Right lobe of liver (tissue), 6 donors: Measurements from ENCODE around the gene MED12L. TPM values are rescaled to one million over a fixed set of nuclear protein-coding genes. Genes with fewer than 3 reads are reported as not detected.

Experiments
- ATAC-seq, 4 donors: fragments of 200-7000 bp; cut with Tn5 transposase; one replicate each; pipeline ENCODE4 v1.9.1; 2020; ENCODE audit warnings: mild to moderate bottlenecking in 4 of 4, moderate library complexity in 4 of 4
- DNase-seq, 3 donors: peaks; one replicate each; pipeline ENCODE4 v3.0.0-alpha.2; 2020
- H3K27ac ChIP-seq, 3 donors: fragments of 200-600 bp; one replicate each; pipeline ENCODE4 v1.8.0; 2022
- H3K27me3 ChIP-seq, 2 donors: fragments of 200-600 bp; one replicate each; pipeline ENCODE4 v1.8.0; 2022
- H3K36me3 ChIP-seq, 4 donors: fragments of 200-600 bp; sonication (generic) in 1 of 4; one replicate each; pipeline versions ENCODE4 v1.5.1 to v1.8.0; 2017 to 2022; ENCODE audit warnings: control low read depth in 1 of 4
- H3K4me1 ChIP-seq, 4 donors: fragments of 200-600 bp; sonication (generic) in 1 of 4; one replicate each; pipeline versions ENCODE4 v1.5.1 to v1.8.0; 2017 to 2022; ENCODE audit warnings: control low read depth in 1 of 4
- H3K4me3 ChIP-seq, 3 donors: fragments of 200-600 bp; one replicate each; pipeline ENCODE4 v1.8.0; 2022
- H3K9me3 ChIP-seq, 4 donors: fragments of 200-600 bp; sonication (generic) in 1 of 4; one replicate each; pipeline versions ENCODE4 v1.5.1 to v1.8.0; 2017 to 2022; ENCODE audit warnings: control low read depth in 1 of 4
- POLR2A ChIP-seq: fragments of 450-650 bp; IDR thresholded peaks from one replicate; pipeline ENCODE4 v1.6.1; 2017; ENCODE audit warnings: antibody characterized with exemption, mild to moderate bottlenecking
- WGBS: methylation state at CpG from one replicate; pipeline ENCODE4 v1.1.6; 2018; ENCODE audit warnings: low coverage, low lambda C conversion rate; ENCODE audit not compliant: insufficient coverage; ENCODE audit errors: missing lambda C conversion rate; 5-methylcytosine and 5-hydroxymethylcytosine counted together
- intact Hi-C, 2 donors: fragments of 100-400 bp; cut with DNase I; formaldehyde crosslinking; loops; one replicate each; pipeline versions ENCODE4 v1.11.2 to v1.14.1; 2022
- total RNA-seq, 6 experiments: library from RNA; depleted of rRNA in 2 of 6; stranded (reverse); fragments of >200 nt in 2 of 6; fragmentation: NEBNext Ultra II Directional in 3 of 6; extraction: Animal tissue kit (Norgen Biotek cat#: 25700) in 3 of 6; gene quantifications; one replicate each; pipeline versions ENCODE4 v1.1.0 to v1.2.4, GENCODE V29; 2016 to 2023
- TF ChIP-seq, protein P1 (sequence below), 4 donors: fragments of 200-600 bp in 3 of 4; fragments of 450-650 bp in 1 of 4; IDR thresholded peaks; one replicate each; pipeline versions ENCODE4 v1.5.1 to v1.8.0; 2016 to 2022; ENCODE audit warnings: antibody characterized with exemption in 4 of 4, mild to moderate bottlenecking in 2 of 4
- donor health status: DM: no; HTN: yes; CAD: no.
- donor health status: DM: no; HTN: no; CAD: no.
- donor health status: DM: no; HTN: no; CAD: no.
- donor health status: DM: no; HTN: yes; CAD: no.
- donor health status: DM: no; HTN: yes; CAD: no.

Gene MED12L
- total RNA-seq, 6 experiments from 2014 or later: 0.04 to 0.64 (median 0.40) TPM

DNA sequence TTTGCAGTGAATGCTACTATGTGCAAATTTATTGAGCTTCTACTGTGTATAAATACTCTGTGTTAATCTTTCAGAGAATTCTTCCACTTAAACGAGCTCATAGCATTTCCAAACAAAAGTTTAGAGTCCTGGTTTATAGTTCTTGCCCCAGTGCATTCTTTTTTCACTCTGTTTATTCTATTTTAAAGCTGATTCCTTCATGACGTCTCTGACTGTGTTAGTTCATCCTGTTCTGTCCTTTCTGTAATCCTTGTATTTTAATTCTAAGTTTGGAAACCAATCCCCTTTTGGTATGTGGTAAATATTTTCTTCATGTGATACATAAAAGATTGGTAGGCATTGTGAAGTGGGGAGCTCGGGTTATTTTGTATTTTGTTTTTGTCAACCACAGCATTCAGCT, 174.2 kb downstream of the MED12L start:
- H3K4me1 ChIP-seq: no peaks in the 10 kb centered on the region
- no peak for DNase-seq
- no peak overlapping the region for H3K27ac ChIP-seq
- H3K4me3 ChIP-seq: no peak overlapping the region
- no peaks in the 10 kb centered on the region for H3K36me3 ChIP-seq
- TF ChIP-seq POLR2A: no peak
- TF ChIP-seq, protein P1, sequence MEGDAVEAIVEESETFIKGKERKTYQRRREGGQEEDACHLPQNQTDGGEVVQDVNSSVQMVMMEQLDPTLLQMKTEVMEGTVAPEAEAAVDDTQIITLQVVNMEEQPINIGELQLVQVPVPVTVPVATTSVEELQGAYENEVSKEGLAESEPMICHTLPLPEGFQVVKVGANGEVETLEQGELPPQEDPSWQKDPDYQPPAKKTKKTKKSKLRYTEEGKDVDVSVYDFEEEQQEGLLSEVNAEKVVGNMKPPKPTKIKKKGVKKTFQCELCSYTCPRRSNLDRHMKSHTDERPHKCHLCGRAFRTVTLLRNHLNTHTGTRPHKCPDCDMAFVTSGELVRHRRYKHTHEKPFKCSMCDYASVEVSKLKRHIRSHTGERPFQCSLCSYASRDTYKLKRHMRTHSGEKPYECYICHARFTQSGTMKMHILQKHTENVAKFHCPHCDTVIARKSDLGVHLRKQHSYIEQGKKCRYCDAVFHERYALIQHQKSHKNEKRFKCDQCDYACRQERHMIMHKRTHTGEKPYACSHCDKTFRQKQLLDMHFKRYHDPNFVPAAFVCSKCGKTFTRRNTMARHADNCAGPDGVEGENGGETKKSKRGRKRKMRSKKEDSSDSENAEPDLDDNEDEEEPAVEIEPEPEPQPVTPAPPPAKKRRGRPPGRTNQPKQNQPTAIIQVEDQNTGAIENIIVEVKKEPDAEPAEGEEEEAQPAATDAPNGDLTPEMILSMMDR (IDR thresholded peaks at IDR 0.05): no peak
- ATAC-seq: no peak
- H3K9me3 ChIP-seq: no peaks in the 10 kb centered on the region
- H3K27me3 ChIP-seq: no peaks in the 10 kb centered on the region
- WGBS: 46% methylated on average over 3 of the region's 3 CpGs
- intact Hi-C loops: no loop called here

GRCh38 chr3:151262871-151263525, 177.5 kb downstream of the MED12L start:
- no peaks in the 10 kb centered on the region for H3K4me1 ChIP-seq
- H3K27me3 ChIP-seq: no peaks in the 10 kb centered on the region
- ATAC-seq (no peak), DNase-seq (no peak)
- WGBS: 78% methylated on average over 6 of the region's 8 CpGs
- intact Hi-C loops: no loop called here
- TF ChIP-seq, protein P1 (IDR thresholded peaks at IDR 0.05): no peak
- no peak for TF ChIP-seq POLR2A
- H3K9me3 ChIP-seq: no peaks in the 10 kb centered on the region
- H3K27ac ChIP-seq: no peak overlapping the region
- H3K36me3 ChIP-seq: no peaks in the 10 kb centered on the region
- no peak overlapping the region for H3K4me3 ChIP-seq

GRCh38 chr3:151264605-151265004, 179.1 kb downstream of the MED12L start:
- no peak overlapping the region for H3K4me3 ChIP-seq
- no CpG with 5 or more reads among the region's 1 CpG for WGBS
- H3K36me3 ChIP-seq: no peaks in the 10 kb centered on the region
- no peak overlapping the region for H3K27ac ChIP-seq
- no peak for DNase-seq
- H3K27me3 ChIP-seq: no peaks in the 10 kb centered on the region
- ATAC-seq: no peak
- no peaks in the 10 kb centered on the region for H3K4me1 ChIP-seq
- intact Hi-C loops: no loop called here
- TF ChIP-seq POLR2A: no peak
- TF ChIP-seq, protein P1 (IDR thresholded peaks at IDR 0.05): no peak
- H3K9me3 ChIP-seq: no peaks in the 10 kb centered on the region

- H3K27me3 ChIP-seq: no peaks in the 10 kb centered on the region
- no peak for DNase-seq
- intact Hi-C loops: no loop called here
- ATAC-seq: no peak
- no peaks in the 10 kb centered on the region for H3K4me1 ChIP-seq
- no peak overlapping the region for H3K27ac ChIP-seq
- 60% methylated on average over 5 of the region's 5 CpGs for WGBS
- H3K4me3 ChIP-seq: no peak overlapping the region
- no peaks in the 10 kb centered on the region for H3K9me3 ChIP-seq
- TF ChIP-seq POLR2A: no peak
- TF ChIP-seq, protein P1 (IDR thresholded peaks at IDR 0.05): no peak
- H3K36me3 ChIP-seq: no peaks in the 10 kb centered on the region
Measured at GRCh38 chr3:151265166-151265565, 179.7 kb downstream of the MED12L start.
